K562 (cell line): ENCODE results near the gene SCFD2. TPM values are rescaled to one million over a fixed set of nuclear protein-coding genes. Genes with fewer than 3 reads are reported as not detected.

Experiments used
- EGR1 ChIP-seq: fragments of 450-650 bp; conservative IDR thresholded peaks from 2 replicates; pipeline ENCODE4 v1.6.1; 2017; ENCODE audit warnings: mild to moderate bottlenecking
- ELF1 ChIP-seq: fragments of 200-800 bp; sonication (Bioruptor generic); IDR thresholded peaks from 2 replicates; pipeline ENCODE4 v1.6.1; 2016; ENCODE audit warnings: missing genetic modification characterization, missing compliant biosample characterization
- FOXK1 ChIP-seq: sonication (generic); formaldehyde crosslinking; IDR thresholded peaks from 2 replicates; pipeline ENCODE4 v1.8.0; 2022; ENCODE audit warnings: missing genetic modification reagents, mild to moderate bottlenecking, borderline replicate concordance
- GTF3C2 ChIP-seq: IDR thresholded peaks from 3 replicates; pipeline ENCODE4 v1.6.1; 2011; ENCODE audit warnings: borderline replicate concordance, mild to moderate bottlenecking, moderate library complexity; ENCODE audit not compliant: insufficient read length; ENCODE audit errors: extremely low read depth
- L3MBTL2 ChIP-seq: fragments of 450-650 bp; IDR thresholded peaks from 2 replicates; pipeline ENCODE4 v1.6.1; 2016; ENCODE audit warnings: mild to moderate bottlenecking, moderate library complexity
- MAFF ChIP-seq: IDR thresholded peaks from 2 replicates; pipeline ENCODE4 v1.6.1; 2012; ENCODE audit warnings: low read length, improper control_type of control experiment
- MGA ChIP-seq: fragments of 450-650 bp; IDR thresholded peaks from 2 replicates; pipeline ENCODE4 v1.6.1; 2016; ENCODE audit warnings: mild to moderate bottlenecking, moderate library complexity
- PHF21A ChIP-seq: fragments of 450-650 bp; IDR thresholded peaks from 2 replicates; pipeline ENCODE4 v1.6.1; 2017; ENCODE audit warnings: low read depth, borderline replicate concordance
- XRCC4 ChIP-seq: IDR thresholded peaks from one replicate; pipeline ENCODE4 v1.6.1; 2011; ENCODE audit not compliant: insufficient read depth, insufficient read length; ENCODE audit errors: extremely low read depth
- ZNF239 ChIP-seq: fragments of 250-450 bp; sonication (Bioruptor Pico); IDR thresholded peaks from 2 replicates; pipeline ENCODE4 v1.4.0; 2020; ENCODE audit warnings: mild to moderate bottlenecking
- polyA plus RNA-seq, 8 experiments: library from polyadenylated mRNA; depleted of rRNA in 4 of 8; stranded (reverse) in 5 of 8; unstranded in 3 of 8; fragments of >200 nt; fragmentation: Nextera tagmentation in 2 of 8; fragmentation: Illumina TruSeq in 1 of 8; extraction: Ambion mirVana in 2 of 8; extraction: Trizol in 1 of 8; gene quantifications; 2 replicates each; pipeline versions ENCODE4 v1.2.1 to v1.2.3, GENCODE V29; 2011 to 2014; ENCODE audit warnings: inconsistent platforms in 1 of 8, missing spikeins in 1 of 8
- total RNA-seq, 7 experiments: library from RNA; depleted of rRNA in 6 of 7; stranded (reverse); fragments of >200 nt in 6 of 7; fragmentation: Illumina TruSeq in 2 of 7; extraction: Trizol in 2 of 7; gene quantifications; 2 replicates each; pipeline versions ENCODE4 v1.2.1 to v1.2.3, GENCODE V29; 2011 to 2021; ENCODE audit warnings: low replicate concordance in 1 of 7
- TF ChIP-seq, protein P1 (sequence below): fragments of 250-450 bp; sonication (Bioruptor Pico); IDR thresholded peaks from 2 replicates; pipeline ENCODE4 v1.8.0; 2022; ENCODE audit warnings: moderate library complexity, mild to moderate bottlenecking, inconsistent platforms

Gene SCFD2
- total and polyA plus RNA-seq, 9 of the 15 experiments (the other 6 are each of a cell fraction or from before 2014, with no cell fraction given), result 5.7 to 30.3 (median 22.8) TPM

- TF ChIP-seq MGA (peak; percentile 76; the same call in 1 of the 2 replicates), ZNF239 (CRISPR knock-in tag) (no peak), XRCC4 (no peak), L3MBTL2 (peak; percentile 87), GTF3C2 (no peak), FOXK1 (CRISPR knock-in tag) (no peak), PHF21A (no peak), ELF1 (tag) (peak; percentile 61; the same call in 1 of the 2 replicates), MAFF (no peak), EGR1 (peak; percentile 46)
- TF ChIP-seq, protein P1, sequence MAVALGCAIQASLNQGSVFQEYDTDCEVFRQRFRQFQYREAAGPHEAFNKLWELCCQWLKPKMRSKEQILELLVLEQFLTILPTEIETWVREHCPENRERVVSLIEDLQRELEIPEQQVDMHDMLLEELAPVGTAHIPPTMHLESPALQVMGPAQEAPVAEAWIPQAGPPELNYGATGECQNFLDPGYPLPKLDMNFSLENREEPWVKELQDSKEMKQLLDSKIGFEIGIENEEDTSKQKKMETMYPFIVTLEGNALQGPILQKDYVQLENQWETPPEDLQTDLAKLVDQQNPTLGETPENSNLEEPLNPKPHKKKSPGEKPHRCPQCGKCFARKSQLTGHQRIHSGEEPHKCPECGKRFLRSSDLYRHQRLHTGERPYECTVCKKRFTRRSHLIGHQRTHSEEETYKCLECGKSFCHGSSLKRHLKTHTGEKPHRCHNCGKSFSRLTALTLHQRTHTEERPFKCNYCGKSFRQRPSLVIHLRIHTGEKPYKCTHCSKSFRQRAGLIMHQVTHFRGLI, result no peak
Observed at GRCh38 chr4:53377319-53378170, 11.7 kb upstream of the SCFD2 start, which contains the start of gene FIP1L1 (continued).
